GM20000 (cell line): Measurements from ENCODE around the gene RSRC2.
"Not testable (repeated sequence)": the region's sequence is repeated elsewhere in the genome, so short reads cannot be mapped to it uniquely, and the experiment has no call there.

Experiments
- DNase-seq: peaks from one replicate; pipeline ENCODE4 v3.0.0; 2012; ENCODE audit warnings: low spot score
- TF ChIP-seq, protein P1 (sequence below): IDR thresholded peaks from 2 replicates; pipeline ENCODE4 v1.5.1; 2012; ENCODE audit warnings: mild to moderate bottlenecking, control low read depth; ENCODE audit errors: extremely low read depth, missing control alignments

RSRC2 gene

DNA sequence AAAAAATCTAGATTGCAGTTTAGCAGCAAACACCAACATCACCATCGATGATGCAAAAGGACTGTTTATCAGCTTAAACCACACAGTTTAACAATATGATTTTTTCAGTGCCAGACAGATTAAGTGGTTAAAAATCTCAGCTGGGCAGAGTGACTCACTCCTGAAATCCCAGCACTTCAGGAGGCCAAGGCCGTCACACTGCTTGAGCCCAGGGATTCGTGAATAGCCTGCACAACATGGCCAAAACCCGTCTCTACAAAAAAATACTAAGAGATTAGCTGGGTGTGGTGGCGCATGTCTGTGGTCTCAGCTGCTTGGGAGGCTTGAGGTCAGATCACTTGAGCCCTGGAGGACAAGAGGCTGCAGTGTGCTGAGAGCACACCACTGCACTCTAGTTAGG is 8.9 kb downstream of the RSRC2 start:
- TF ChIP-seq, protein P1, sequence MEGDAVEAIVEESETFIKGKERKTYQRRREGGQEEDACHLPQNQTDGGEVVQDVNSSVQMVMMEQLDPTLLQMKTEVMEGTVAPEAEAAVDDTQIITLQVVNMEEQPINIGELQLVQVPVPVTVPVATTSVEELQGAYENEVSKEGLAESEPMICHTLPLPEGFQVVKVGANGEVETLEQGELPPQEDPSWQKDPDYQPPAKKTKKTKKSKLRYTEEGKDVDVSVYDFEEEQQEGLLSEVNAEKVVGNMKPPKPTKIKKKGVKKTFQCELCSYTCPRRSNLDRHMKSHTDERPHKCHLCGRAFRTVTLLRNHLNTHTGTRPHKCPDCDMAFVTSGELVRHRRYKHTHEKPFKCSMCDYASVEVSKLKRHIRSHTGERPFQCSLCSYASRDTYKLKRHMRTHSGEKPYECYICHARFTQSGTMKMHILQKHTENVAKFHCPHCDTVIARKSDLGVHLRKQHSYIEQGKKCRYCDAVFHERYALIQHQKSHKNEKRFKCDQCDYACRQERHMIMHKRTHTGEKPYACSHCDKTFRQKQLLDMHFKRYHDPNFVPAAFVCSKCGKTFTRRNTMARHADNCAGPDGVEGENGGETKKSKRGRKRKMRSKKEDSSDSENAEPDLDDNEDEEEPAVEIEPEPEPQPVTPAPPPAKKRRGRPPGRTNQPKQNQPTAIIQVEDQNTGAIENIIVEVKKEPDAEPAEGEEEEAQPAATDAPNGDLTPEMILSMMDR = no peak
- DNase-seq = no peak

DNA sequence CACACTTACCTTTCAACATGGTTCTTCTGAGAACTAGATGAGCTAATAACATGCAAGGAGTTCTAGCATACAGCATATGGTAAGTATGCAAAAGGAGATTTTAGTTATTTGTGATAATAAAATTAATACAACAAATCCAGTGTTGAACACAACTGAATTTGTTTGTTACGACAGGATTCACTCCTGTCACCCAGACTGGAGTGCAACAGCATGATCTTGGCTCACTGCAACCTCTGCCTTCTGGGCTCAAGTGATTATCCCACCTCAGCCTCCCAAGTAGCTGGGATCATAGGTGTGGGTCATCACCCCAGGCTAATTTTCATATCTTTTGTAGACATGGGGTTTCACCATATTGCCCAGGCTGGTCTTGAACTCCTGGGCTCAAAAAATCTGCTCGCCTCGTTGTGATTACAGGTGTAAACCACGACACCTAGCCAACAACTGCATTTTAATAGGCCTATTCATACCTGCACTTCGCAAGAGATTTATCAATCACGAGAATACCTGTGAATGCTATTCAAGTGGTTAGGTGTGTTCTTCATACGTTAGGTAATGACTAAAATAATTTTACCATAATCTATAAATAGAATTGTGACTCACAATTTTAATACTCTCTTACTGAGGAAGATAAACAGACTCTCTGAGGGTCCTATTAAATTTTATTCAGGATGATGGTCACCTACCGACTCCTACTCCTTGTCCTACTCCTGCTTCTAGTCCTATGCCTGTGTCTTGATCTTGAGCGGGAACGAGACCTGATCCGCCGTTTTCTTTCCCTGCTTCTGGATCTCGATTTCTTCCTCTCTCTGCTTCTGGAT is 10.0 kb downstream of the RSRC2 start:
- TF ChIP-seq, protein P1 = no peak
- no peak for DNase-seq

DNA sequence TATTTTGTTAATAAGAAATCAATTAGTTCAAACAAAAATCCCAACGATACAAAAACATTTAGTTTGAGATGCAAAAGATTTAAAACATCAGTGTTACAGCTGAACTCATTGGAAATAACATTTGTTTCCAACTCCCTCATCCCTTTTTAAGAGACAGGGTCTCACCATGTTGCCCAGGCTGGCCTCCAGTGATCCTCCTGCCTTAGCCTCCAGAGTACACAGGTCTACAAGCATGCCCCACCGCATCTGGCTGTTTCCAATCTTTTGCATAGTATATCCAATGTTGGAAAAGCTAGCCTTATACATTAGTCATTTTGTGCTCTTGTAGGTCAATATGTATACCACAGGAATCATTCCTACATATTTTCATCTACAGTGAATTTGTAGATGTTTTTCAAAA is 11.5 kb downstream of the RSRC2 start:
- DNase-seq = no peak
- TF ChIP-seq, protein P1 = no peak

DNA sequence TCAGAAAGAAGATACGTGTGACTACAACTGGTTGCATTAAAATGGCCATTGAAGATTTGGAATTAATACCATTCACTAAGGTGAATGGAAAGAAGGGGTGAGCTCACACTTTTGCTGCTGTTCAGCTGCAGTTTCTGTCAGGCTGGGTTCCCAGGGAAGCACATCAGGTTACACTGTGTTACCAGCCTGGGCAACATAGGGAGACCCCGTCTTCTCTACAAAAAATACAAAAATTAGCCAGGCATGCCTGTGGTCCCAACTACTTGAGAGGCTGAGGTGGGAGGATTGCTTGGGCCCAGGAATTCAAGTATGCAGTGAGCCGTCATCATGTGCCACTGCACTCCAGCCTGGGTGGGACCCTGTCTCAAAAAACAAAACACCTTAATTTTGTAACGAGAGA is 13.1 kb downstream of the RSRC2 start:
- no peak for DNase-seq
- TF ChIP-seq, protein P1 = no peak

DNA sequence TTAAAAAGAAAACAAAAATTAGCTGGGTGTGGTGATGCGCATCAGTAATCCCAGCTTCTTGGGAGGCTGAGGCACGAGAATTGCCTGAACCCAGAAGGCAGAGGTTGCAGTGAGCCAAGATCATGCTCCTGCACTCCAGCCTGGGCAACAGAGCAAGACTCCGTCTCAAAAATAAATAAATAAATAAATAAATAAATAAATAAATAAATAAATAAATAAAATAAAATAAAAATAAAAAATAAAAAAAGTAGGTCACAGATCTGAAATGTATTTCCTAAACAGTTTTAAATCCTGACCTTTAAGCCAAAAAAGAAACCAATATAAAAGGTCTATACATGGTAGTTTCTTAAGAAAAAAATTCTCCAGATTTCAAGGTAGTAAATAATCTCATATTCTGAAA is 13.7 kb downstream of the RSRC2 start:
- not testable (repeated sequence) for DNase-seq

DNA sequence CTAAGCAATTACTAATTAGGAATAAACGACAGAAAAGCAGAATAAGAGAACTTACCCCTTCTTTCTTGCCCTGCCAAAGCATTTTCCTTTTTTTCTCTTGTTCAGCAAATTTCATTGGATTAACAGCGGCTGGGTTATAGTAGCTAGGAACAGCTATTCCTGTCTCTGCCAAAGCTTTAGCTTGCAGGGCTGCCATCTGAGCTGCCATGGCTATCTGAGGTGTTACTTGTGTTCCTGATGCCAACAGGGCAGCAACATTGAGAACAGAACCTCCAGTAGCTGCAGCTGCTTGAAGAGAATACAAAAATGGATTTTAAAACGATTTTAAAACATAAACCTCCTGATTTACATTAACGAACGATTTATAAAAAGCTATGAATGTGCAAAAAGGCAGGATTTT is 18.6 kb downstream of the RSRC2 start:
- DNase-seq = no peak
- TF ChIP-seq, protein P1 = no peak

DNA sequence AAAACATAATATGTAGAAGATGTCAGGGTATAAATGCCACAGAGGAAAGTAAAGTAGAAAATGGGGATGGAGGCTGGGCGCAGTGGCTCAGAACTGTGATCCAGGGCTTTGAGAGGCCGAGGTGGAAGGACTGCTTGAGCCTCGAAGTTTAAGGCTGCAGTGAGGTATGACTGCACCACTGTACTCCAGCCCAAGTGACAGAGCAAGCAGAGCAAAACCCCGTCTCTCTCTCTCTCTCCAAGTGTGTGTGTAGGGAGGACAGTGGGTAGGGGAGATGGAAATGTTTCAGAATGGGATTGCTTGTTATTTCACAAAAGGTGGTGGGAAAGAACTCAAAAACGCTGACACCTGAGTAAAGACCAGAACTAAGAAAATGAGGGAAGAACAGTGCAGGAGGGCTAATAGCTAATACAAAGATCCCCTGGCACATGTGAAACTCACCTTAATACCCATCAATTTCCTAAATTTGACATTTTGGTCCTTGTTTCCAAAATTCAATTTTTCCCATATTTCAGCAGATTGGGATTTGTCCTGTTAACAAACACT is 20.3 kb downstream of the RSRC2 start:
- no peak for DNase-seq
- TF ChIP-seq, protein P1 = no peak
